Kidney tubule cell (primary cell): ENCODE data around the gene CD63.
A peak's percentile ranks its signal among the peaks of the same experiment; 100 is the strongest.

Experiments used
- DNase-seq: peaks from one replicate; pipeline ENCODE4 v3.0.0-alpha.2; 2018; ENCODE audit warnings: low spot score

Gene CD63

GRCh38 chr12:55739025-55739378 lies 10.2 kb upstream of the CD63 start:
- DNase-seq: no peak

DNA sequence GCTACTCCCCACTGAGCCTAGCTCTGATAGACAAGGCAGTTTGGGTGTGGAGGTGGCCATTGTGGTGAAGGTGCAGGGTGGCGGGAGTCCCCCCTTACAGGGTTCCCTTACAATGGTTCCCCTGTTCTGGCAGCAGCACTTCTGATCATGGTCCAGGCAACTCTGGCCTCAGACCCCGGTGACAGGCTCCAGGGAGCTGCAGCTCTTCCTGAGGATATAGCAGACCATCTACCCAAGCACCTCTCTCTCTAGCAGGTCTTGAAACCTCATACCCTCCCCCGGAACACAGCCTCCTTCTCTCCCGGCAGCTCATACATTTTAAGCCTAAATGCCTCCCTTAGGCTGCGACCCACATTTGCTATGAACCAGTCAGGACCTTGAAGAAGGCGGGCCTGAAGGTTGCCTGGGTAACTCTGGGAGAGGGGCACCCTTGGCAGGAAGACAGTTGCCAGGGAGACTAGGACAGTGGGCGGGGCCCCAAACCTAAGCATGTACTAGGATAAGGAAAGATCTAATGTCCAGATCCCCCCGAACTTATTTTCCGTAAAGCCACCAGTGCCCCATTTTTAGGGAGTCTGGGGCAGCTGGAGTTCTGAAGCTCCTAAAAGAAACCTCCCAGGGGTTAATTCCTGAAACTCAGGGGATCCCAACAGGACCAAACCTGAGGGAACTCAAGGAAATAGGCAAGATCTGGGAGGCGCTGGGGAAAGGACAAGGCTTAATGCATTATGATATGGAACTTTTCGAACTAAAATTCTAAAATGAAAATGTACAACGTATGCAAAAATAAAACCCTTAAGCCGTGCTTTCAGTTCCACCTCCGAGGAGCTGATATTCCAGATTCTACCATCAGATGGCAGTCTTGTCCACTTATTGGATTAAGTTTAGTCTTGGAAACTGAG lies 9.6 kb upstream of the CD63 start:
- DNase-seq: peak; percentile 82

GRCh38 chr12:55737581-55738122 lies 8.8 kb upstream of the CD63 start:
- DNase-seq: no peak

DNA sequence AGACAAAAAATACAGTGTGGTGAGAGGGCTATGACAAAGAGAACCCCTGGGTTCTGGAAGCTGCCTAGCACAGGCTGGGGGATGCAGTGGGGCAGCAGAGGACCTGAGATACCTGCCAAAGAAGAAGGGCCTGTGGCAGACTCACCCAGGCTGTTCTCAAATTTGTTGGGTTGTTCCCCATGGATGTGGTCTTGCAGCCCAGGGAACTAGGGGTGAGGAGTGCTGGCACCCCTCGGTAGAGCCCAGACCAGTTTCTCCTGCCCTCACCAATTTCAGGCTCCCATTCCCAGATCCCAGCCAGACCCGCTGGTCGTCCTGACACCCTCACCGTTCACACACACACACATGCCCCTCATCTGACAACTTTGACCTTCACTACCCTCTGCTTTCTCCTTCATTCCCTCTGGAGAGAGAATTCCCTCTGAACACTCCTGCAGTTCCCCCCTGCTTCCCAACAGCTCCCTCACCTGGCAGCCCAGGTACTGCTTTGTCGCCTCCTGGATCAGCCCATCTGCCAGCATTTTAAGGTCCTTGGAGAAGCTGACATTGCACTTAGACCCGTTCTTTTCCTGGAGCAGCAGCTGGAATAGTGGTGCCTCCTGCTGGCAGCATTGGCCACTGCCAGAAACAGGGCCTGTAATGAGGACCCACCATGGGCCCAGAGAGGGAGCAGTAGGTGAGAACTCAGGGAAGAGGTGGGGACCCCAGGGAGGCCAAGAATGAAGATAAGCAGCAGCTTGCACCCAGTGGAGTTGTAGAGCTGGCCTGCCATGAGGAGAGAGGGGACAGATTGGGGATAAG lies 8.2 kb upstream of the CD63 start:
- DNase-seq: peak; percentile 86

GRCh38 chr12:55736076-55736475 lies 7.3 kb upstream of the CD63 start:
- DNase-seq: no peak

- no peak for DNase-seq
These were observed 5.8 kb upstream of the CD63 start for GRCh38 chr12:55734595-55734994.

GRCh38 chr12:55733858-55734257 lies 5.0 kb upstream of the CD63 start:
- DNase-seq: no peak

- no peak for DNase-seq
These were observed 4.3 kb upstream of the CD63 start for GRCh38 chr12:55733021-55733555.

DNA sequence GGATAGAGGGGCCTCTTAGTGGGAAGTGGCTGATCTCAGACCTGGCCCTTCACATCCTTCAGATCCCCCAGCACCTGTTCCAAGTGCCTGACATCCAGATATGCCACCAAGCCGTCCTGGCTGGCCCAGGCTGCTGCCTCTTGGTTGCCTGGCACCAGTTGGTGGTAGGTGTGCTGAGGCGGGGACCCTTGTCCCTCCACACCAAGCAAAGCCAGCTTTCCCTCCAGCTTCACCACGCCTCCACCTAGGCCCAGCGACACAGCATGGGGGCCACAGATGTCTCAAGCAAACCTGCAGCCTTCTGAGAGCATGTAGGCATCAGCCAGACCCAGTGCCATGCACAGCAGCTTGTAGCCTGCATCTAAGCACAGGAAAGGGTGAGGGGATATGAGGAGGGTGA lies 3.5 kb upstream of the CD63 start:
- no peak for DNase-seq

DNA sequence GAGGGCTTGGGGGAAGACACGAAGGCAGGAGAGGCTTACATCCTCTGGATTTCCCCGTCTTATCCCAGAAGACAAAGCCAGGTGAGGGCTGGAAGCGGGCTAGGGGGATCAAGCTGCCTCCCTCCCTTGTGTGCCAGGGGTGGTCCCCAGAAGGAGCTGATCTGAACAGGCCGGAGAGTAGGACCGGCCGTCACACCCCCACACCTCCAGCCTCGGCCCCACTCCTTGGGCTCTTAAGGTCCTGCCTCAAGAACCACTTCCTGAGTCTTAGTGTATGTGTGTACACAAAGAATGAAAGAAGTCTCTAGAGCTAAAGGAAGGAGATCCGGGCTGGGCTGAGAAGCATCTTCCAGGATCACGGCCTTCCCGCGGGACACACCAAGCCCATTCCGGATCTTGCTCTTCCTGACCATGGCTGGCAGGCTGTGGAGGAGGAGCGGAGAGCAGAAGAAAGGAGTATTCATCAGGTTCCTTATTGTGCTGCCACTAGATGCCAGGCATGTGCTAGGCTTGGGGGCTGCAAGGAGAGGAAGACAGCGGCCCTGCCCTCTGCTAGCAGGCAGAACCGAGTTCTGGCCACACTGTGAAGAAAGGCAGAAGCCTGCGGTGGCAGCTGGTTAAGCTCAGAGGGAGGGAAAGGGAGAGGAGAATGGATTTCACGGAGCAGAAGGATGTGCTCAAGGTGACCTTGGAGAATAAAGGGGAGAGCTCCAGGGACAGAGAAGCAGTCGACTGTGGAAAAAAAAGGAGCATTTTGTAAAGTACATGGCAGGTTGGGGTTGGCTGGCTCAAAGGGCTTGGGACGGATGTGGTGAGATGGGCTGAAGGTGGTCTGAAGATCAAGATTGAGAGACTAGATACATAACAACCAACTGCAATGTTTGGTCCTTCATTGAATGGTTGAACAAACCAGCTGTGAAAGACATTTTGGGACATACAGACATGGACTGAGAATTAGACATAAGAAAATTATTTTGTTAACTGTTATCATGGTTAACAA lies 1.3 kb upstream of the CD63 start:
- DNase-seq: peak; percentile 69

GRCh38 chr12:55728186-55728938 lies 447 bp downstream of the CD63 start:
- DNase-seq: peak; percentile 73

GRCh38 chr12:55727643-55728185 lies 1.1 kb downstream of the CD63 start:
- DNase-seq: peak; percentile 78

DNA sequence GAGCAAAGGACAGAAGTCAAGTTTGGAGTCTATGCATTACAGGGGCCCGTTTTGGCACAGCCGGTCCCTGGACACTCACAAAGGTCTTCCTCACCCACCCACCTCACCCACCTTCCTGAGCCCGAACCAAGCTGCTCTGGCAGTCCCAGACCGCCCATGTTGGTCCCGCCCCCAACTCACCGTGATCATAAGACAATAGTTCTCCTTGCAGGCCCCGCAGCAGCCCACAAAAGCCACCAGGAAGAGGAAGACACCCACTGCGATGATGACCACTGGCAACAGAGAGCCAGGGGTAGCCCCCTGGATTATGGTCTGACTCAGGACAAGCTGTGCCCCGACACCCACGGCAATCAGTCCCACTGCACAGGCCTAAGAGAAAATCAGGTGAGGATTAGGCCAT lies 1.8 kb downstream of the CD63 start:
- DNase-seq: no peak

DNA sequence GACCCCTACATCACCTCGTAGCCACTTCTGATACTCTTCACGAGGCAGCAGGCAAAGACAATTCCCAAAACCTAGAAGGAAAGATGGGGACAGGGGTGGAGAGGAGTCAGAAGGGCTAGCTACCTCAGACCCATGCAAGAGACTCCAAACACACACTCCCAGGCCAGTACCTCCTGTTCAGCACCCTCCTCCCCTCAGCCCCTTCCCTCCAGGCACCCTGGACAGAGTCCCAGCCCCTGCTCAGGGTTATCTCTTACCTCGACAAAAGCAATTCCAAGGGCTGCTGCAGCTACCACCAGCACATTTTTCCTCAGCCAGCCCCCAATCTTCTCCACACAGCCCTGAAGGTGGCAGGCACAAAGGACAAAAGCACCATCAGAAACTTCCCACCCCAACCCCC lies 3.3 kb downstream of the CD63 start:
- no peak for DNase-seq

GRCh38 chr12:55724940-55725309 lies 3.9 kb downstream of the CD63 start:
- no peak for DNase-seq

GRCh38 chr12:55724226-55724939 lies 4.4 kb downstream of the CD63 start:
- DNase-seq: peak; percentile 67

DNA sequence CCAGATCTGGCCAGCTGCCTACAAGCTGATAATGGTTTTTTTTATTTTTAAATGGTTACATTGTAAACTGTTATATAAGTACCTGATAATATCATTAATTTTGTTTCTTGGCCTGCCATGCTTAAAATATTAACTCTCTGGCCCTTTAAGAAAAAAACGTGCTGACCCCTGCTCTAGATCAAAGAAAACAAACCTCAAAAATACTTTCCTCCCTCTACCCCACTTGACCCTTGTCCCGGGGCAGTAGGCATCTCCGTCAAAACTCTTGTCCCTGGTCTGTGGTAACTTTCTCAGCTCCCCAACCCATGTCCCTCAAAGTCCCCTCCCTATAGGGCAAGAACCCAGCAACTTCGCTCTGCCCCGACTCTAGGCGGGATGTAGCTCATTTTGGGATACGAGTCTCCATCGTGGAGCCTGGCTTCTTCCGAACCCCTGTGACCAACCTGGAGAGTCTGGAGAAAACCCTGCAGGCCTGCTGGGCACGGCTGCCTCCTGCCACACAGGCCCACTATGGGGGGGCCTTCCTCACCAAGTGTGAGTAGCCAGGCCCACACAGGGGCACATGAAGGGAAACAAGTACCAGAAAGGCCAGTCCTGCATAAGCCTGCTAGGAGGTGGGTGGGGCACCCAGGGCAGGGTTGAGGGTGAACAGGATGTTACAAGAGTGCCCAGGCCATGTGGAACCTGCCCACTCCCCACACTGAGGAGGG lies 5.1 kb downstream of the CD63 start:
- no peak for DNase-seq

DNA sequence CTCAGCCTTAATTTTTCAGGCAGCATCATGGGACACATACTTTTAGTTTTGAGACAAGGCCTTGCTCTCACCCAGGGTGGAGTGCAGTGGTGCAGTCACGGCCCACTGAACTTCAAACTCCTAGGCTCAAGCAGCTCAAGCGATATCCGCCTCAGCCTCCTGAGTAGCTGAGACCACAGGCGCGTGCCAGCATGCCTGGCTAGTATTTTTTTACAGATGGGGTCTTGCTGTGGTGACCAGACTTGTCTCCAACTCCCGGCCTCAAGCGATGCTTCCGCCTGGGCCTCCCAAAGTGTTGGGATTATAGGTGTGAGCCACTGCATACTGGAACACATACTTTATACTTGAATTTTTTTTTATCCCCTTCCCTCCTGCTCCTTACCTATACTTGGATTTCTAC lies 5.9 kb downstream of the CD63 start:
- peak; percentile 78 for DNase-seq

- DNase-seq: no peak
These were observed 7.1 kb downstream of the CD63 start for GRCh38 chr12:55721601-55722213.
